CD4-positive, alpha-beta T cell treated with Interleukin-10 for 1 hour (primary cell): ENCODE measurements around the gene SMIM45.

Experiments used
- DNase-seq: peaks from one replicate; pipeline ENCODE4 v3.0.0-alpha.2; 2020

SMIM45 gene

GRCh38 chr22:41915786-41916493 lies 36.0 kb upstream of the SMIM45 start:
- no peak for DNase-seq

- no peak for DNase-seq
These were observed 35.1 kb upstream of the SMIM45 start for GRCh38 chr22:41916745-41917358.

- DNase-seq = no peak
These were observed 34.5 kb upstream of the SMIM45 start for GRCh38 chr22:41917375-41917902.

GRCh38 chr22:41917903-41918791 lies 33.8 kb upstream of the SMIM45 start:
- no peak for DNase-seq

GRCh38 chr22:41919357-41920224 lies 32.4 kb upstream of the SMIM45 start:
- peak; percentile 52 for DNase-seq

- DNase-seq = no peak
These were observed 31.5 kb upstream of the SMIM45 start for GRCh38 chr22:41920271-41920976.

- DNase-seq = no peak
These were observed 29.6 kb upstream of the SMIM45 start for GRCh38 chr22:41922328-41922727.

GRCh38 chr22:41922940-41923594 lies 28.9 kb upstream of the SMIM45 start:
- no peak for DNase-seq

- DNase-seq = no peak
These were observed 28.2 kb upstream of the SMIM45 start for GRCh38 chr22:41923595-41924276.

GRCh38 chr22:41925783-41926460 lies 26.0 kb upstream of the SMIM45 start:
- DNase-seq = peak; percentile 81

GRCh38 chr22:41927813-41928212 lies 24.1 kb upstream of the SMIM45 start:
- no peak for DNase-seq

- no peak for DNase-seq
These were observed 23.1 kb upstream of the SMIM45 start for GRCh38 chr22:41928593-41929417.

GRCh38 chr22:41929418-41929810 lies 22.5 kb upstream of the SMIM45 start:
- DNase-seq = no peak

- no peak for DNase-seq
These were observed 20.2 kb upstream of the SMIM45 start for GRCh38 chr22:41931701-41932269.

GRCh38 chr22:41932353-41932752 lies 19.6 kb upstream of the SMIM45 start:
- DNase-seq = no peak

GRCh38 chr22:41933411-41934177 lies 18.4 kb upstream of the SMIM45 start:
- no peak for DNase-seq

GRCh38 chr22:41934284-41935014 lies 17.5 kb upstream of the SMIM45 start:
- DNase-seq = no peak
